Erythroblast (primary cell): ENCODE data around the gene CELA2B.

Experiments
- GATA1 ChIP-seq: IDR thresholded peaks from 2 replicates; pipeline ENCODE4 v1.6.1; 2011; ENCODE audit warnings: low read depth, mild to moderate bottlenecking, control low read depth, low read length, moderate library complexity
- POLR2A ChIP-seq: IDR thresholded peaks from 2 replicates; pipeline ENCODE4 v1.6.1; 2011; ENCODE audit warnings: mild to moderate bottlenecking, low read length

- no peak for TF ChIP-seq POLR2A
- no peak for TF ChIP-seq GATA1
Observed at GRCh38 chr1:15519625-15520024, 43.7 kb downstream of the CELA2B start.
